SKM-1 (cell line): Measurements from ENCODE around the gene SNCB.

ENCODE experiments used
- DNase-seq: peaks from one replicate; lab custom pipeline; 2025; ENCODE audit not compliant: unreplicated experiment; lab: John Stamatoyannopoulos, UW

SNCB gene

DNA sequence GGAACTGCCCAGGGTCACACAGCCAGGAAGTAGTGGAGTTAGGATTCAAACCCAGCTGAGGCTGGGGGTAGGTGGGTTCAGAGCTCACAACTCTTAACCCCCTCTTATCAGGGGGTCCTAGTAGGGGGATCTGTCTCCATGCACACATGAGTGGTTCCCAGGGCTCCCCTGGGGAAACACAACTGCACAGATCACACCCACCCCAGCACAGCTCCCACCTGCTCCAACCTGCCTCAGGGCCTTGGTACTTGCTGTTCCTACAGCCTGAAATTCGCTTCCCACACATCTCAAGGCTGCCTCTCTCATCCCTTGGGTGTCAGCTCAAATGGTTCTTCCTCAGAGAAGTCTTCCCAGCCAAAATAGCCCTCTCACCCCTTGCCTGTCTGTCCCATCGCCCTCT lies 4.8 kb downstream of the SNCB start:
- DNase-seq: no peak

DNA sequence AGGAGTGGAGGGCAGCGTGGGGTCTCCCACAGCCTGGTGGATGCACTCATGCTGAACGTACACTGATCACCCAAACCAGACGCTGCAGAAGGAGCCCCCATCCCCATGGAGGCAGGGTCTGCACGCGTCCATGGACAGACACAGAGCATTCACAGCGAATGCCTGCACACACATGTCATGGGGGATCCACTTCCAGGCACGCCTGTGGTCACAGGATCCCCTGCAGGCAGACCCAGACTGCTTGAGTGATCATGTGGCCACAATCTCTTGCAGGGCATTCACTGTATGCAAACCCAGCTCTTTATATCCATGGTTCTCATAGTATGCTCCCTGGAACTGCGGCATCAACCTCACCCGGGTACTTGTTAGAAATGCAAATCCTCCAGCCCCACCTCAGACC lies 5.4 kb downstream of the SNCB start:
- DNase-seq: no peak

DNA sequence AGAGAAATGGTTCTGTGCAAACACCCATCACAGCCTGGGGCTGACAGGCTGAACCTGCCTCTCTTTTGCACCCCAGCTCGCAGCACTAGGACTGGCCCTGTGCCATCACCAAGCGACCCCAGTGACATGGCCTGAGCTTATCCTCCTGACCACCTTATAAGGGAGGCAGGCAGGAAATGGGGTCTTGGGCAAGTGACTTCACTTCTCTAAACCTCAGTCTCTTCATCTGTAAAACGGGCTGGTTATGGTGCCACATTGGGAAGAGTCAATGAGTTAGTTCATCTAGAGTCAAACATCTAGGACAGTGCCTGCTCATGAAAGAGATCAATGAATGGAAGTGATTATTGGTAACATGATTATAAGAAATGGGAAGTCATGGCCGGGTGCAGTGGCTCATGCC lies 6.2 kb downstream of the SNCB start:
- DNase-seq: no peak

DNA sequence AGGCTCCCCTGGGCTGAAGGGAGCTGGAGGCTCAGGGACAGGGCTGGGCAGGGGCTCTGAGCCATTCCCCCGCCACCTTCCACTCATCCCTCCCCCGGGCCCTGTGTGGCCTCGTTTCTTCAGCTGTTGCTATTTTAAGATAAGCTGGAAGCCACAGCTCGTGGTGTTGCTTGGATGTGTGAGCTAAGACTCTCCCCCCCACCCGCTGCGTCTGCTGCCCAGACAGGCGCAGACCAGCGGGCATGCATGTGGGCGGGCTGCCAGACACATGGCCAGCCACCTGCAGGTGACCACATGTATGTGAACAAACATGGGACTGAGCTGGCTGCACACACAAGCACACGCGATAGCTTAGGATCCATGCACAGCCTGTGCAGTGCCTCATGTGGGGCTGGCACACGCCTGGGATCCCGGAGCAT lies 8.7 kb downstream of the SNCB start:
- no peak for DNase-seq

DNA sequence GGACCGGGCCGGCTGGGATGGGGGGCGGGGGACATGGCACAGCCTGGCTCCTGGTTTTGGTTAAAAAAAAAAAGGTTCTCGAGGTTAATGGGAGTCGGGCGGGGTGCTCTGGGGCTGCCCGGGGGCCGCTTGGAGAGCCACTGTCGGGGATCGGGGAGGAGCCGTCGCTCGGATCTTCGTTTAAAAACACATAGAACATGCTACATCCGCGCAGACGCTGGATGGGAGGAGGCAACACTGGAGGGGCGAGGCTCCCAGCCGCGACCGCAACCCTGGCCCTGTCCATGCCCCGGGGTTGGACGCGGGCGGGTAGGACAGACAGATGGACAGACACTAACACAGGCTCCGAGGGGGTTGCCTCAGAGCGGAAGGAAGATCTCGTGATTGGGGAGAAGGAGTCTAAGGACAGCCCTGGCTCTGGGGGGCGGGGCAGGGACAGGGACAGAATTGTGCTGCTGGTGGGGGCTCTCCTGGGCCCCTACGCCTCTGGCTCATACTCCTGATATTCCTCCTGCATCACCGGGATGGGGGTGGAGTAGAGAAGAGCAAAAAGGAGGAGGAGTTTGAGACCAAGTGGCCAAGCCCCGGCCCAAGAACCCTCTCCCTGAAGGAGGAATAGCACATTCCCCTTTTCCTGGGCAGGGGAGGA lies 9.9 kb downstream of the SNCB start:
- no peak for DNase-seq

DNA sequence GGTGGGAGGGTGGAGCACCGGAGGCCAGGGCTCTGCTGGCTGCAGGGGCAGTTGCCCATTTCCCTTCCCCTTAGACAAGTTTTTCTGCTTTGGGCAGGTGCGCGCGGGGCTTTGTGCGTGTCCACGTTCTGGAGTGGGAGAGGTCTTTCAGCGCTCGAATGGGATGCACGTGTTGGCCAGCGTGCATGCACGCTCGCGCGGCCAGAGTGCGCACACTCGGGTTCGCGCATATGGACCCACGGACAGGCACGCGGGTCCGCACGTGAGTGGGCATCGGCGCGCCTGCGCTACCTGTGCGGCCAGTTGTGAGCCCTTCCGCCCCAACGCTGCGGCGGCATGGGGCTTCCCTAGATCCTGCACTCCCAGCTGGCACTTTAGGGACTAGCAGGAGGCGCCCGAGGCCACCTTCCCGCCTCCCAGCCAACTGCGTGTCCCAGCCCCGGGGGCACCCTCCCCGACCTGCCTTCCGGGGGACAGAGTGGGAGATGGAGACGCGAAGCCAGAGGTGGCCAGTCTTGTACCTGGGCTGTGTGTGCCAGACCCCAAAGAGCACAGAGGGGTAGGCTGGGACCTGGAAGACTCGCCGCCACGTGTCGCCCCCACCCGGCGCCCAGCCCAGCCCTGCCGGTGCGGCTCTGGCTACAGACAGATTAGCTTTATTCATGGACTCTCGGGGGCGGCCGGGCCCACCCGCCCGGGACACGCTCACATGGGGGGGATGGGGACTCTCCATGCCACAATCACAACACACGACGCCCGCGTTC lies 10.6 kb downstream of the SNCB start:
- DNase-seq: no peak

DNA sequence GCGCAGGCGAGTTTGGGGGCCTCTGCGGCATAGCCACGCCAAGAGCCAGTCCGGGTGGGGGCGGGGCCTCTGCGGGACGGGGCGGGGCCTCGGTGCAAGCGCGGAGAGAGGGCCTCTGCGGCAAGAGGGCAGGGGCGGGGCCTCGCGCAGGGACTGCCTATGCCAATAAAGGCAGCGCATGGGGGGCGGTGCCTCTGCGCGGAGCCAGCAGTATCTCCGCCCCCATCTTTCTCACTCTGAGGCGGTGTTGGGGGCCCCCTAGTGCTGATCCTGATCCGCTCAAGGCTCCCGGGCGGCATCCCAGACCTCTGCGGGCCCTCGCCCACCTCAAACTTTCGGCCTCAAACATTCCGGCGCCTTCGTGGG lies 11.1 kb downstream of the SNCB start:
- DNase-seq: peak; percentile 23

DNA sequence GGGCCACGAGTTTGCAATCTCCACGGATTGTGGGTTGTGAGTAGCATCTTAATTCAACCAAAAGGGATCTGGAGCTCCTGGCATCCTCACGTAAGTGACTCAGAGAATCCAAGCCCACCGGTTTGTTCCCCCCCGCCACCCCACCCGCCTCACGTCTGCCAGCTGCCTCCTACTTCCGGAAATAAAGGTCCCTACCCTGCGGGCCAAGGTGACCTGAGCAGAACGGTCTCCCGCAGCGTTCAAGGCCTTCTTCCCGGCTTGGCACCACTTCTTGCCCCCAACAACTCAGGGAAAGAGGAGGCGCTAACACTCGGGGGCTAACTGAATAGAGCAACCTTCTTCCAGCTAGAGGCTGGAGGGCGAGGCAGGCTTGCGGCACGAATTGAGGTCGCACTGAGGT lies 11.6 kb downstream of the SNCB start:
- DNase-seq: no peak

DNA sequence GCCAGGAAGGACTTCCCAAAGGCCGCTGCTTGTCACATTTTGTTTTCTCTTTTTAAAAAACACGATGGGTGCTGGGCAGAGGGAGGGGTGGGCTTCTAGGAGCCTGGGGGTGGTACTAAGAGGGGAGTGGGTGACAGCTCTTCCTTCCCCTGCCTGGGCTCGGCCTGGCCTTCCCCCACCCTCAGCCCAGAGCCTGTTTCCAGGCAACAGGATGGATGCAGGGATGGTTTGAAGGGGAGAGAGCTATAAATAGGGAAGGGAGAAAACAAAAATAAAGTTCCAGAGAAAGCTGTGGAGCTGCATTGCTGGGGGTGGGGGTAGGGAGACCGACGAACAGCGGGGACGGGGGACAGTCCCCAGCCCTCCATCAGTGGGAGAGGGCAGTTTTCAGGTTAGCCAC lies 13.8 kb downstream of the SNCB start:
- DNase-seq: no peak

DNA sequence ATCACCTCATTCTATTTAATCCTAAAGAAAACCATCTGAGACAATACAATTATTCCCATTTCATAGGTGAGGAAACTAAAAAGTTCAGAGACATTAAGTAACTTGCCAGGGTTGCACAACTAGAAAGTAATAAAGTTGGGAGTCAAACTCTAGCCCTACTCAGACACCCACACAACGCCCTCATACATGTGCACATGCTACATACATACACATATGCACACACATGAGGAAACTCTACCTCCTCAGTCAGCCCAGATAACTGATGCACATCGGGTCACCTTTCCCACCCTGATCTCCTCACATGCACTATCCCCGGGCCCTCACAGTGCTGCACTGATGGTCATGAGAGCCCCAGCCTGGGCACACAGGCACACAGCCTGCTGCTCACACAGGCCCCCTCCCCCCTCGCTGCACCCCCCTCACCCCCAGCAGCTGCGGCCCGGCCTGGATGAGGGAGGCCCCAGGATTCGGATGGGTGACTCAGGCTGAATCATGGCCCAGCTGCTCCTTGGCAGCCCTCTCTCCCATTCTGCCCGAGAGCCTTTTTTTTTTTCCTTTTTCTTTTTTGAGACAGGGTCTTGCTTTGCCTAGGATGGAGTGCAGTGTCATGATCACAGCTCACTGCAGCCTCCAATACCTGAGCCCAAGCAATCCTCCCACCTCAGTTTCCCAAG lies 15.4 kb downstream of the SNCB start:
- DNase-seq: no peak

DNA sequence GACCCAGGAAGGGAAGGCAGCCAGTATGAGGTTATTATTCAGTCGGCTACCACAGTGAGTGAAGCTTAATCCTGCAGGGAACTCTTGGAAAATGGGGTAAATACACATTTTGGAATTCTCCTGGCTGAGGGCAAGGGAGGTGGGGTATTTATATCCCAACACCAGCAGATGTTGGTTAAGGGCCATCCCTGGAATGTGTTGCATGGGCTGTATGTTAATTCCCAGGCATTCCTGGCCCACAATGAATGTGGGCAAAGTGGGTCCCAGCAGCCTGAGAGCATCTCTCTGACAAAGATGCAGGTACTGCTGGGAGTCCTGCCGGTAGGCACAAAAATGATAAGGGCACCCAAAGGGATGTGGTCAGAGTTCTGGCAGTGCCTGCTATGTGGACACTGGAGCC lies 17.5 kb downstream of the SNCB start:
- DNase-seq: no peak

DNA sequence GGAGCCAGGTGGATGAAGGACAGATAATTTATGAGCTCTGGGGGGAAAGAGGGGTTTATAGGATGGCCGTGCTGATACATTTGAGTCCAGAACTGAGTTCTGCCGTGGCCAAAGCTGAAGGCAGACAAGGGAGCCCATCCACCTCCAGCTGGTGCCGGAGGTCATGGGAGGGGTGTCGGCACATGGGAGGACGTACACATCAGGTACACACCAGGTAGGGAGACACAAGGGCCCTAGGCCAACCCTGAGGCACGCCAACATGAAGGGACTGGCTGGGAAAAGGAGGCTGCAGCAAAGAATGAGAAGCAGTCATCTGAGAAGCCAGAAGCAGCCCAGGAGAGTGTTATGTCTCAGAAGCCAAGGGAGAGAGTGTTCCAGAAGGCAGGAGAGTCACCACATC lies 18.3 kb downstream of the SNCB start:
- no peak for DNase-seq

DNA sequence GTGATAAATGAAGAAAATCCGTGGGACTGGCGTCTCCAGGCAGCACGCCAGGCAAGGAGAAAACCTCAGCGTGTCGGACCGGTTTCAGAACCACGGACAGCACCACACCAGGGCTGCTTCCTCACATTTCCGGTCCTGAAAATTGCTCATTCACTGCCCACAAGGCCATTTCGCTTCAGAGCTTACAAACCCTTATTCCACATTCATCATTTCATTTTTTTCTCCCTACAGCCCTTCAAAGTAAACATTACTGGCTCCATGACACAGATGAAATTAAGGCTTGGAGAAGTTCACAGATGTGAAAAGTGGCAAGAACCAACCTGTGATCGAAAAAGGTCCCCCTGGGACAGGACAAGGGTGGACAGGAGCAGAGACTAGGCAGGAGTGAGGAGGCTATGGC lies 18.9 kb downstream of the SNCB start:
- peak; percentile 17 for DNase-seq

DNA sequence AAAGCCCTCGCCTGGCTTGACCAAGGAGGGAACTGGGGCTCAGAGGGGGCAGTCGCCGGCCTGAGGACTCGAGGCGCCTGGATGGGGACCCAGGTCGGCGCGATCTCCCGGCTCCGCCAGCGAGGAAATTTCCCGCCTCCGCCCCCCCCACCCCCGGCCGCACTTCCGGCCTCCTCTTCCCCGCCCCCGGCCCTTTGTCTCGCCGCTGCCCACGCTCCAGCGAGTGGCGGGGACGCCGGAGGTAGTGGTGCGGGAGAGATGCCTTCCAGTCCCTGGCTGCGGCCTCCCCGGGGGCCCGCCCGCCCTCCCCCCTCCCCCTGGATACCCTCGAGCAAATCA lies 19.9 kb downstream of the SNCB start:
- no peak for DNase-seq

DNA sequence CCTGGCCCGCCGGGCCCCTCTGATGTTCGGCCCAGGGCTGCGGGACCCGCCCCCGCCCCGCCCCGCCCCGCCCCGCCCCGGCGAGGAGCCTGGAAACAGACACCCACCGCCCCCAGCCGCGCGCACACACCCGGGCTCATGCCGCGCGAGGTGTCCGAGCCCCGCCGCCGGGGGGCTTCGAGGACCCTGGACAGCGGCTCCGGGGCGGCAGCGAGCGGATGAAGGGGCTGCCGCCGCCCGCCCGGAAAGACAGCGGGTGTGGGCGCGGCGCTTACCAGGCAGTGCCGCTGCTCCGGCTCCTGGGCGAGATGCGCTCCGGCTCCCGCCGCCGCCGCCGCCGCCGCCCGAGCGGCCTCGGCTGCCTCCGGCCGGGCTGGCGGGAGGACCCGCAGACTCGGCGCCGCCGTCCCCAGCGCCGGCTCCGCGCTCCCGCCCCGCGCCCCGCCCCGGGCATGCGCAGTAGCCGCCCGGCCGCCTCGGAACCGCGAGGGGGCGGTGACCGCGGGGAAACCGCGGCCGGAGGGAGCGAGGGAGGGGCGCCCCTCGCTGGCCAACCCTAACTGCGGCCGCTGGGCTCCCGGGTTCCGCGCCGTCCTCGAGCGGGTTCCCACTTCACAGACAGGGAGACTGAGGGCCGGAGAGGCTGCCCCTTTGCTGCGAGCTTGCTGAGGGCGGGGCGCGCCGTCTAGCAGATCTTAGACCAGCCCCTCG lies 20.5 kb downstream of the SNCB start, which contains the start of gene GPRIN1:
GPRIN1 (minus strand) TSS at position 433 of the 711 bp plus-strand sequence. CDS start 10,322 bp downstream, outside the sequence.
- no peak for DNase-seq

DNA sequence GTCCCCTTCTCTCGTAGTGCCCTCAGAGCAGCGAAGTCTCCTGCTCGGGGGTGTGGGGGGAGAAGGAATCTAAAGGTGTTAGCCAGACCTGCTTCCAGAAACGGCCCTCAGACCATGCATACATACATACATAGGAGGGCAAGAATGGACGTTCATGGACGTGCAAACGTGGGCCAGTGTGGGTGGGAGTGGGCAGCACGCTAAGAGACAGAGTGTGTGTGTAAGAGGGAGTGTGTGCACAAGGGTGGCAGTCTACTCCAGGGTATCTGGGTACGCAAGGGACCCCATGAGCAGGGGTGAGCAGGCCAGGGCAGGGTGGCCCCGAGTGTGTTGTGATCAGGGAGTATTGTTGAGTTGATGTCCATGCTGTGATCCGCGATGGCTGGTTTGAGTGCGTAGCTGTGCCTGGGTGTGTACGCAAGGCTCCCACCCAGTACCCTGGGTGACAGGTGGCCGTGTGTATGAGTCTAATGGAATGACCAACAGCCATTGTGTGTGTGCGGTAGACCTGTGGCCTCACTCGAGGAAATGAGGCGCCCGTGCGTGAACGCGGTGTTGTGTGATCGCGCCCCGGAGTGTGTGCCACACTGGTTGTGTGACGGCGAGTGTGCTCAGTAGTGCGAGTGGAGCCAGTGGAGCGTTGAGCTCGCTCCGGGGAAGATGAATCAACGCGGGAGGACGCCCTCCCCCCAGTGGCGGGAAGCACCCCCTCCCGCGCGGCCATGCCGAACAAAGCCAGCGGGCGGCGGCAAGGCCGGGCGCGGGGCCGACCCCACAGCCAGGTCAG lies 21.2 kb downstream of the SNCB start:
- no peak for DNase-seq

DNA sequence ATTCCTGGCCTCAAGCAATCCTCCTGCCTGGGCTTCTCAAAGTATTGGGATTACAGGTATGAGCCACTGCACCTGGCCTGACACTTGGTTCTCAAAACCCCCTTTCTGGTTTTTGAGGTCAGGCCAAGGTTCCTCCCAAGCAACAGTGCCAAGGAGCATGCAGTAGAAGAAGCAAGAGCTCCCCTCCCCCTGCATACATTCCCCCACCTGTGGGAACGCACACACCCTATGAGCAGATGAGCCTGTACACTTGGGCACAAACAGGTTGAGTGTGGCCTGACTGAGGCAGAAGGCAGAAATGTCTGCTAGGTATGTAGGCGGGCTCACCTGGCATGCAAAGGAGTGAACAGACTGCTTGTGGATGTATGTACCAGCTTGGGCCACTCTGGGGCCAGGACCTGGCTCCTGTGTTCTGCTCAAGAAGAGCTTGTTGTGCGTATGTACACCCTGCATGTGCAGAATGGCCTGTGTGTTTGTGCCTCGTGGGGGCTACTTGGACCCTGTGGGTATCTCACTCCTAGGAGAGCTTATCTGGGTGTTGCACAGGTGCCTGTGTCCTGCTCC lies 22.1 kb downstream of the SNCB start:
- DNase-seq: no peak

DNA sequence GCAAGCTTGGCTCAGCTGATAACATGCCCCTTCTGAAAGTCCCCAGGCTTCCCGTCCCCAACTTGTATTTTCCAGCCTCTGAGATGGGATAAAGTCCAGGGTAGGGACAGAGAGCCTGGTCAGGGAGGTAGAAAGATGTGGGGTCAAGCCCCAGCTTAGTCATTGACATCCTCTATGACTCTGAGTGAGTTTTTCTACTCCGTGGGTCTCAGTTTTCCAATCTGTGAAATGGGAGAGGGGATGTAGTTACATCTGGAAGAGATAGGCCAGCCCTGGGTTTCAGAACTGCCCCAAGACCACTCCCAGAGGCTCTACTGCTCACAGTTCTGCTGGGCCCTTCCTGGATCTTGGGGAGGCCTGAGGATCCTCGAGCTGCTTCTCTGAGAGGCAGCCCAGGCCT lies 23.5 kb downstream of the SNCB start:
- no peak for DNase-seq

DNA sequence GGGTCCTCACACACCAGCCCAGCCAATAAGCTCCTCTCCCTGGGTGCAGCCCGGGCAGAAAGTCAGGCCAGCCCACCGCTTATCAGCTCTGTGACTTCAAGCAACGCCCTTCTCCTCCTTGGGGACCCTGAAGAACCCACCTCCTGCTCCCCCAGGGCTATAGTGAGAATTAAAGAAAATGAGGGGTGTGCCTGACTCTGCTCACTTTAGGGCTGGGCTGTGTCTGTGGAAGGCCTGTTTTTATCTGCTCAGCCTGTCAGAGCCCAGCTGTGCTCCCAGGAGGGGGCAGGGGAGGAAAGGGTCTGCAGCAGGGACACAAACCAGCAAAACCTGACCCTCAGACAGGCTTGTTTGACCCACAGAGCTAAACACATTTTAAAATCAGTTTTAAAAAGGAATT lies 24.3 kb downstream of the SNCB start:
- DNase-seq: no peak

DNA sequence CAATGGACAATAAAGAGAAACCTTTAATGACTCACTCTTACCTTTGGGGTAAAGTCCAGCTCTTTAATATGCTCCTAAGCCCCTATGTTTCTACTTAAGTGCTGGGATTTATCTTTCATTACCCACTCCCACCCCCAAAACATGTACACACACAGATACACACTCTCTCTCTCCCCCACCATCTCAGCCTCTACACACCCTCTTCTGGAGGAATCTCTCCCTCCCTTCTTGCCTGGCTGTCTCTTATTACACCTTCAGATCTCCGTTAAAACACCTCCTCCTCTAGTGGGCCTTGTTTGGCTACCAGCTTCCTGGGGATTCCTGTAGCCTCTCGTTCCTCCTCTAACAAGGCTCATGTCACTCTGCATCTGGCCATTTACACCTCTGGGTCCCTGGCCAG lies 27.2 kb downstream of the SNCB start:
- no peak for DNase-seq
